HG03025 (cell line): ENCODE data around the gene CDH22.

Experiments used
- ATAC-seq: cut with Tn5 transposase; IDR thresholded peaks from one replicate; pipeline ENCODE4 v1.9.1; 2021; ENCODE audit warnings: mild to moderate bottlenecking, moderate library complexity; ENCODE audit not compliant: unreplicated experiment, low FRiP score

CDH22 gene

DNA sequence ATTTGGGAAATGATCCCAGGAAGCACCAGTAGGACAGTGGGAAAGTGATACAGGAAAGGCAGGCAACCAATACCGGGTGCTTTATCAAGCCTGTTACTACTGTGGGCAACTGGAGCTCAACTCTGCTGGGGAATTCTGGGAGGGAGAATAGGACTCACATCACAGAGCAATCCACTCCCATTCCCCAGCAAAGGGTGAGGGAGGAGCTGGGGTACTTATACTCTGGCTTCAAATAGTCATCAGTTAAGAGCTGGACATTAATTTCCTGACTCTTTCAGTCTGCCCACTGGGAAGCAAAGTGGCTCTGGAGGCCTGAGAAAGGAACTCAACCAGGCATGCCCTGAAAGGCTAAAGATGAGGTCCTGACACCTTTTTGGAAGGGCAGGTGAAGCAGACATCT is 17.5 kb upstream of the CDH22 start:
- ATAC-seq, result no peak

DNA sequence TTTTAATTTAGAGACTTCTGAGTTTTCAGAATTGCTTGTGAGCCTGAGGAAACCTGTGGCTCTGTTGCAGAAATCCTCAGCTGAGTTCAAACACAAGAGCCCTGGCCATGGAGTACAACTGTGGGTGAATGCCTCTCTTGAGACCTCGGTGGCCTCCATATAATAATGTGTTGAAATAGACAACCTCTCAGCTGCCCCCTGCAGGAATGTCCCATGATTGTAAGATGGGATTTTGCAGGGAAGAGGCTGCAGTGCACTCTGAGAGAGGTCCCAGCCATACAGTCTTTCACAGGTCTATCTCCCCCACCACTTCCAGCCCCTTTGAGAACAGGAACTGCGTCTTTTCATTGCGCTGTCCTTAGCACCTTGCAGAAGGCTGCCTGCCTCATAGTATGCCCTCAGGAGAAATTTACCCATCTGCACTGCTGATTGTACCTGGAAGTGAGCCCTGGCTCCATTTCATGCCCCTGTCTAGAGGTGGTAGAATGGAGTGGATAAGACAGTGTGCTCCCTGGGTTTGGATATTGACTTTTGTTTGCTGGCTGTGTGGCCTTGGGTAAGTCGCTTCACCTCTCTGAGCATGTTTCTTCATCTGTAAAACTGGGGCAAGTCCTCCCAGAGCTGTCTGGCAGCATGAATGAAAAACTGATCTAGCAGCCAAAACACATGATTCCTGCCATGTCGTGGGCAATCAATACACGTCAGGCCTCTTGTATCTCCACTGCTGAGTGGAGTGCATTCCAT is 16.8 kb upstream of the CDH22 start:
- no peak for ATAC-seq

DNA sequence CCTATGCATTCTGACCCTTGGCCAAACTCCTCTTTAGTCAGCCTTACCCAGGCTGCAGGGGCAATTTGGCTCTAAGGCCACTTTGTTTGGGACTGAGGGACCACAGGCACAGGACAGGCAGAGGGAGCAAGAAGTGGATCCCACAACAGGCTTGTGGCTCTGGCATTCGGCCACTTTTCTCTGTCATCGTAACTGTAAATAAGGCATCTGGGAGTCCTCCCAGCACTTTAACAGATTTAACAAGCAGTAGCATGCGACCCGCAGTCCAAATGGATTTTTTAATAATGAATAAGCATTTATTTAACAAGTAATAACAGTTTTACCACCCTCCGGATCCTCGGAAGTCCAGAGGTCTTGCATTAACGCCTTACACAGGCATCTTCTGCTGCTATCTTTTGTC is 16.1 kb upstream of the CDH22 start:
- no peak for ATAC-seq

DNA sequence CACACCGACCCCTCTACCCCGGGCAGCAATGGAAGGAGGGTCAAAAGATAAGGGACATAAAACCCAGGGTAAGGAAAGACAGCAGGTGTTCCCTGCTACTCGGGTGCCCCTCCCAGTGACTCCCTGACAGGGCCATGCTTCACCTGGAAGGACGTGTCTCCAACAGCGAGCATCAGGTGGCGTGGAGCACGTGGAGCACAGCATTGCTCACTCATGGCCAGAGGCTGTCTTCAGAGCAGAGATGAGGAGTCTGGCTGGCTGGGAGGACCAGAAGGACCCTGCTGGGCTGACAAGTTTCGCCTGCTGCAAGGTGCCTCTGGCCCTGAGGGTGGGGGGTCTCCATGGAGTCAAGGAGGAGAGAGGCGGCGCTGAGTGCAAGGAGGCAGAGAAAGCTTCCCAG is 15.3 kb upstream of the CDH22 start:
- no peak for ATAC-seq

DNA sequence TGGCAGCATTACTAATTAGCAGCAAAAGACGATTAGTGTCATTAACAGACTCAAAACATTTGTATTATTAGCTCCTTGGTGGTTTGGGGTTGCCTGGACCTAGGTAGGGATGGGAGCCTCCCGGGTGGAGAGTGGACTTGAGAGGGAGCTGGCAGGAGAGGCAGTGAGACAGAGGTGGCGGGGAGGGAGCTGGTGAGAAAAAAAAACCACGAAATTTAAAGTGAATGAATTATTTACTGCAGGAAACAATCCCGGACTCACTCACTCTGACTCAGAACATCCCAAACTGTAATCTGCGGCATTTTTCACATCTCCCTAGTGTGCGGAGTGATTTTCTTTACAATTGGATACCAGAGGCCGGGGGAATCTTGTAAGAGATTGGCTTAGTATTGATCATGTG is 14.3 kb upstream of the CDH22 start:
- ATAC-seq, result no peak

DNA sequence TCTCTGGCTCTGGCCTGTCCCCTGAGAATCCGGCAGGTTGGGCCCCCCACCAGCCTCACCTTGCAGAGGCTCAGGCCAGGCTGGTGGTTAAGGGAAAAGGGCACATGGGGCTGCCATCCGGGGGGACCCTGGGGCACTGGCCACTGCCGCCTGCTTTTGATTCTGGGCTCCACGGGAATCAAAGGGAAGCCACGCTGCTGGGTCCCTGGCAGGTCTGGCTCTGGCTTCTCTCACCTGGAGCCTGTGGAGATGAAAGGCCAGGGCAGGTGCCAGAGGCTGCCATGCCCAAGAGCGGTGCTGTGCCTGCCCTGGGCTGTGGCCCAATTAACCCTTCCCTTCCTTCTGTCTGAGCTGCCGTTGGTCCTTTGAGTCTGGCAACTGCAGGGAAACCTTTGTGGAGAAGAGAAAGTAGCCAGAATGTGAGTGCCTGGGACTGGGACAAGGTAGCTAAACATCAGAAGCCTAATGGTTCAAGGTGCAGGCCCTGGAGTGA is 9.4 kb upstream of the CDH22 start:
- no peak for ATAC-seq

DNA sequence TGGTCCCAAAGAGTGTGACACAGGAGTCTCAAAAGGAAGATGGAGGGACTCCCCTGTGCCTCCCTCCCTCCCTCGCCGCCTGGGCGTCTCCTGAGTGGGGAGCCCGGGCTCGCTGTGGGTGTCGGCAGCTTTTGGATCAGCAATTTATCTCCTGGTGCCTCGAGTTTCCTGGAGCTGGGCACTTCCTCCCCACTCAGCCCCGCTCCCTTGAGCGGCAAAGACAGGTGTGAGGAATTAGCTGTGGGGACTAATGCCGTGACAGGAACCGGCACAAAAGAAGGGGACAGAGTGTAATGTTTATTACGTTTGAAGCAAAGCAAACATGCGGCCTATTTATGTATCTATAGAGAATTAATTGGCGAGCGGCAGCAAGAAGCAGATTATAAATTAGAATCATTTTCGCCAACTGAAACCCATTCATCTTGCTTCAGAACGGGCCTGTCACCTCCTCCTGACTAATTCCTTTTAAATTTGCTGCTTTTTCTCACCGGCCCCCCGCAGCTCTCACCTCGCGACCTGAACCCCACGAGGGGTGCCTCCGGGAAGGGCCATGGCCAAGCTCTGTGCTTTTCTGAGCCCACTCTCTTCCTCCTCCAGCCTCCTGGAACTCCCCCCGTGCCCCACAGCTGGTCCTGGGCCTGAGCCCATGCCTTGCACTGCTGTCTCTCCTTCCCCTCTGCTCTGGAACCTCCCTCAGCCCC is 8.8 kb upstream of the CDH22 start:
- no peak for ATAC-seq

DNA sequence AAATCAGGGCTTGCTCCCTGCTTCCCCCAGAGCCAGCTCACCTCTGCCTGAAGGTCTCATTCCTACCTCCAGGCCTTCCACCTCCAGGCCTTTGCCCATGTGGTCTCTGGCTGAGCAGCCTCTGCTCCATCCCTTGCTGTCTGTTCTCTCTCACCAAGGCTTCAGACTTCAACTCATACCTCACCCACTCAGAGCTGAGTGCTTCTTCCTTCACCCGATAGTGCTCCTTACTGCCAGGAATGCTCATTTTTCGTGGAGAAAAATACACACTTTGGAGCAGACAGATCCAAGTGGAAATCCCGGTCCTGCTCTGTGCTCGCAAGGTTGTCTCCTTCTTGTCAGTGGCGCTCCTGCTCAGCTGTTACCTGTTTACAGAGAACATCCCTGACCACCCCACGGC is 7.0 kb upstream of the CDH22 start:
- ATAC-seq, result no peak

DNA sequence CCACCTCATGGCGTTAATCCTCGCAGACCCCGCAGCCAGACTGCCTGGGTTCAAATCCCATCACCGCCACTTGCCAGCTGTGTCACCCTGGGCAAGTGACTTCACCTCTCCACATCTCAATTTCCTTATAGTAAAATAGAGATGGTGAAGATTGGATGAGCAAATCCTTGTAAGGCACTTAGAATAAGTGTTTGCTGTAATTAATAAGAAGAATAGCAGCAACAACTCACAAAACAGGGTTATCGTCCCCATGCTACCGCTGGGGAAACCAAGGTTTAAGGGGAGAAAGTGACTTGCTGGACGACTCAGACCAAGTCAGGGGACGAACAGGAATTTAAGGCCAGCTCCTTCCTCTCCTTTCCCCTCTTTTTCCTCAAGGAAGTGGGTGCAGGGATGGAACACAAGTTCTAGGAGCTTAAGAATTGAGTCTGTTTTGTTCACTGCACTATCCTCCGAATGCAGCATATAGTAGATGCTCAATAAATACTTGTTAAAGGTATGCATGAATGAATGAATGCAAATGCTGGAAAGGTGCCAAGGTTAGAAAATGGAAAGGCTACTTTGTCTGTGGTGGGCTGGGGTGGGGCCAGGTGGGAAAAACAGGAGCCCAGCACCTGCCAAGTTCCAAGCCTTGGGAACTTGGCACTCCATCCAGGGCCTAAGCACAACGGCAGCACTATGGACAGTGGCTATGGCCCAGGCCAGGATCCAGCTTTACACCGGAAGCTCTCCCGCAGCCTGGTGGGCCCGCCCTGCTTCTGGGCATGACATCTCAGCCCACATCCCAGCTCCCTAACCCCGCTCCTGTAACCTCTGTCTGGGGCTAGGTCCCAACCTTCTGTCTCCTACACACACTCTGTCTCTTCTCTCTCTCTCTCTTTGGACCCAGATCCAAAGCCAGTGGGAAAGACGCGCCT is 4.9 kb upstream of the CDH22 start:
- no peak for ATAC-seq

DNA sequence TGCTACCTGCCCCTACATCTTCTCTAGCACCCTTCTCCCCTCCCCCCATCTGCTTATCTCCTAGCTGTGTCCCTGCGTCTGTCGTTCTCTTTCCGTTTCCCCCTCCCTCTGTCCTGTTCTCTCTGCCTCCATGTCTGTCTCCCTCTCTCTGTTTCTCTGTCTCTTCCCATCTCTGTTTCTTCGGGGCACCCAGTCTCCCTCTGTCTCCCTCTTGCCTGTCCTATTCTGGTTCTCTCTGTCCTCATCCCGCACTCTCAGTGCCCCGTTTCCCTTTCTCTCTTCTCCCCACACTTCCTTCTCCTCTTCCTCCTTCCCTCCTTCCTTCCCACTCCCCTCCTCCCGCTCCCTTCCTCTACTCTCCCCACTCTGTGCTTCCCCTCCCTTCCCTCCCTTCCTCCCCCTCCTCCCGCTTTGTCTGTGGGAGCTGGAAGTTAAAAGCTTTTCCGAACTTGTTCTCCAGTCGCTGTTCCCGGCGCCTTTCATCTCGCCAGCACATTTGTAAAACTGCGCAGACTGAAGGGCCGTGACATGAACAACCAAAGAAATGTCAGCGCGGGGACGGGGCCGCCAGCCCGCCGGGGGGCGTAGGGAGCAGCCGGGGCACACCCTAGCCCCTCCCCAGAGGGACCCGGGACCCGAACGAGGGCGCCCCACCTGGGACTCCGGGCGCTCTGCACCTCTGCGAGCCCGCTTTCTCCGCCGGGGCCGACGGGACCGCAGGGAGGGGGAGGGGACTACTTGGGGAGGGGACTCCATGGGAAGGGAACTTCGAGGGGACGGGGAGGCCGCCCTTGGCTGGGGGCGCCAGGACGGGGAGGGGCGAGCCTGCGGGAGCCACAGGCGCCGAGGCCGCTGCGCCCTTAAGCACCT is 4.0 kb upstream of the CDH22 start:
- no peak for ATAC-seq

DNA sequence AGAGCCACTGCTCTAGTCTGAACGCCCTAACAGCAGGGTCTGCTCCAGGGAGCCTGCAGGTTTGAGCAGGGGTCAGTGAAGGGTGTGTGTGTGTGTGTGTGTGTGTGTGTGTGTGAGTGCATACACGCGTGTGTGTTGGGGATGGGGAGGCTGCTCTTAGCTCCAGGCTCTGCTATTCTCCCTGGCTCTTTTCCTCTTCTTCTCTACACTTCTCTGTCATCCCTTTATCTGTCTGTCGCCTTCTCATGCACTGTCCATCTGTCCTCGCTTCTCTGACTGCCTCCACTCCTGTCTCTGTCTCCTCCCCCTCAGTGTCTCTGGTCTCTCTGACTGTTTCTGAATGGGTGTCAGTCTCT is 3.4 kb upstream of the CDH22 start:
- no peak for ATAC-seq

DNA sequence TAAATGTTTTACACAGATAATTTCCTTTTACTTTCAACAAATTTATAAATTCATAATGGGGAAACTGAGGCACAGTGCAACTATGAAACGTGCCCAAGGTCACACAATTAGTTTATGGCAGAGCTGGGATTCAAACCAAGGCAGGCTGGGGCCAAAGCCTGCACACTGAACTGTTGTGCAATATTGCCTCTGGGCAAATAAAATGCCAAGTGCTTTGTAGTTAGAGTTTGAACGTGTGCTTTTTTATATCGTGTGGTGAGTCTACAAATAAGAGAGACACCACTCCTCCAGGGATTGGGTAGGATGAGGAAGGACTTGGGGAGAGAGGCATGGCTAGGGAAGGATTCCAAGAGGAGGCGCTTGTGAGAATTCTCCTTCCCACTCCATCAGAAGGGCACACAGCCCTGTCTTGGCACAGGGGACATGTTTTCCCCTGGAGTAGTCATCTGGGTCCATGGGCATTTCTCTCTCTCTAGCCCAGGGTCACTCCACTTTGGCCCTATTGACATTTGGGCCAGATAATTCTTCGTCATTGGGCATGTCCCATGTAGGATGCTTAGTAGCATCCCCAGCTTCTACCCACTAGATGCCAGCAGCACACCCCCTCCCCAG is 2.8 kb upstream of the CDH22 start:
- no peak for ATAC-seq

DNA sequence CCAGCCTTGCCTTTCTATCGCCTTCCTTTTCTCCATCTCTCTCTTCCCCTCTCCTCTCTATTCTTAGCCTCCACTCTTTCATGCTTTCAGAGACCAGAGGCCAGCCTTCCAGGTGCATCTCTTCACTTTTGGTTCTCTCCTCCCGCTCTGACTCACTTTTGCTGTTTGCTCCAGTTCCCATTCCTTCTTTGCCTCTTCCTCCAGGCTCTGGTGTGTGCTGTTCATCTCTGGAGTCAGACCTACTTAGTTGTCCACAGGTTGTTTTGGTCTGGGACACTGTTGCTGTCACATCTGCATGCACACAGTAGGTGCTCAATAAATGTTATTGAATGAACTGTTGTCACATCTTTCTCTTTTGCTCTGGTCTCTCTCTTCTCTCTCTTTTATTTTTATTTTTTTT is 1.6 kb upstream of the CDH22 start:
- ATAC-seq, result no peak

DNA sequence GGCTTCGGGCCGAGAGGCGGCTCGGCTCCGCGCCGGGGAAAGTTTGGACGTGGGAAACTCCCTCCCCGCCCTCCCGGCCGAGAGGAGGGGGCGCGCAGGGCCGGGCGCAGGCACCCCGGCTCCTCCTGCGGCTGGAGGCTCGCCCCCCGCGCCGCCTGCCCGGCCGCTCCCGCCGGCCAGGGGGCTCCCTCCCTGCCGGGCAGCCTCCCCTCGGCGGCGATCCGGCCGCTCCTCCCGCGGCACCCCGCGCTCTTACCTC is 370 bp downstream of the CDH22 start:
- ATAC-seq, result no peak

DNA sequence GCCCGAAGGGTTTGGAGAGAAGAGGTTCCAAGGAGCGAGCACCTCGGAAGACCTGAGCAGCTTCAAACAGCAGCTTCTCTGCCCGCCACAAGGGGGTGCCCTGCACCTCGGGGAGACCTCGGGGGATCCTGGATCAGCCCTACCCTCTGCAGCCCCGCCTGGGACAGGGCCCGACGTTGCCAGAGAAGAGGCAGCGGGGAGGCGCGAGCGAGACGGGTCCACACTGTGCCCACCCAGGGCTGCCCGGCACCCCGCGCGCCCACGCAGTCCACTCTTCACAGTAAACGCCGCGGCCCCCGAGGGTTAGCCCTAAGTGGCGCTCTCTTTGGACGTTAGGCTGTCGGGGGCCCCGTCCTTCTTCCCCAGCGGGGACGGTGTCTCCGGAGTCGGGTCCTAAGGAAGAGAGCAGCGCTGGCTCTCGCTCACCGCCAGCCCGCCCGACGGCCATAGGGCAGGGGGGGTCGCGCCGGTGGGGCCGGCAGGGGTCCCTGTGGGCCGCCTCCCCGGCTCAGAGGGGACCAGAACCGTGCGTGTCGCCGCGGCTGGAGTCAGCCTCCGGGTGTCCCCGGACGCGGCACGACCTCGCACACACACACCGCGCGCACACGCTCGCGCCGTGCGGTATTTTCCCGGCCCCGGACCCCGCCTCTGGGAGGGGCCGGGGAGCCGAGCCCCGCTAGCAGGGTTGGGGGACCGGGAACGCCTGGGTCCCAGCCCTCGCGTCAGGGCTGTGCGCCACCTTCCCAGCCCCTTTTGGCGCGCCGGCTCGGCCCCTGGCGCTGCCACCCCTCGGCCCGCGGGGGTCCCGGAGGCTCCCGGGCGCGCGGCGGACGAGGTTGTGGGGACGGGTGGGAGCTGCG is 929 bp downstream of the CDH22 start:
- no peak for ATAC-seq

DNA sequence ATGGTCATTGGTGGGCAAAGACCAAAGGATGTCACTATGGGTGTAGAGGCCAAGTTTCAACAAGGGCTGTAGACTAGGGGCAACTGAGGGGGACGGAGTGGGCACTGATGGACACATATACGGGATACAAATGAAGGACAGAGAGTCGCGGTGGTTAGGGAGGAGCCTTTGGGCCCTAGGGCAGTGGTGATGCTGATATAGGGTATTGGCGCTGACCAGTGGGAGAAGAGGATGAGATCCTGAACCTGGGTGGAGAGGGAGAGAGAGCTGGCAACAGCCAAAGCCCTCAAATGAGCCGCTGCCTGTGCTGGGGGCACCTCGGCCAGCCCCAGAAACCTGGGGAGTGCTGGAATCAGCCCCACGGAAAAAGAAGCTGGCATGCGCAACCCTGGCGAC is 1.6 kb downstream of the CDH22 start:
- no peak for ATAC-seq

DNA sequence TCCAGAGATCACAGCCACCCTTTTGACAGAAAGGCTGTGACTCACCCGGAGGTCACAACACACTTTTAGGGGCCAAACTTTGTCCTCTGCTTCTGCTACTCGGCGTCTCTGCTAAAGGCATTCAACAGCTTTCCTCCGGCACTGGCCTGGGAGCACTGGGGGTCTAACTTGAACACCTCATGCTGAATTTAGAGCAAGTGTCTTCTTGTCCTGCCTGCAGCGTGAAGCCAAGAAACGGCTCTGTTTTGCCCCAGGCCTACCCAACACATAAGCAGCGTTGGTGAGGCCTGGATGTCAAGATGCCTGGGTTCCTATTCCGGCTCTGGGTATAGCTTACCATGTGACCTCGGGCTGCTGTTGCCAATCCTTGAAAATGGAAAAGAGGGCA is 2.3 kb downstream of the CDH22 start:
- ATAC-seq, result no peak

DNA sequence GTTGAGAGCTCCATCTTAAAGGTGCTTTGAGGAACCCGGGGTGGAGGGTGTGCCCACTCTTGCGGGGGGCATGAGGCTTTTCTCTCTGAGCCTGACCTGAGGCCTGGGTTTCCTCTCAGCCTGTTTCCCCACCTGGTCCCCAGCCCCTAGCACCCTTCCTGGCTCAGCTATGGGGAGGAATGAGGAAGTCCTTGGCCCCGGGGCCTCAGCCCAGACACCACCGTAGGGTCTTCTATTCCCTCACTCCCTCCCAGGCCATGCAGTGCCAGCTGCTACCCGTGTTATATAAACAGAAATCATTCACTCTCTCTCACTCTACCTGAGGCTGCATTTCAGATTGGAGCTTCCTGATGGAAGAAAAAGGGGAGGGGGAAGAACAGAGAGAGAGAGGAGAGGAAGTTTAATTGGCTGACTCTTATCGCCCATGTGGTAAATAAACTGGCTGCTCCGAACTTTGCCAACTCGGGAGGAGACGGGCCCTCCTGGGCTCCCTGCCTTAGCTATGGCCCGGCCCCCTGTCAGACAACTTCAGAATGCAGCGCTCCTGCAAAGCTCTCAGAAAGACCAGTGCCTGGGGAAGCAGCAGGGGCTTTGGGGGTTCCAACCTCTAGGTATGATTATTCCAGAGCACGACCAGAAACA is 2.8 kb downstream of the CDH22 start:
- ATAC-seq, result no peak

DNA sequence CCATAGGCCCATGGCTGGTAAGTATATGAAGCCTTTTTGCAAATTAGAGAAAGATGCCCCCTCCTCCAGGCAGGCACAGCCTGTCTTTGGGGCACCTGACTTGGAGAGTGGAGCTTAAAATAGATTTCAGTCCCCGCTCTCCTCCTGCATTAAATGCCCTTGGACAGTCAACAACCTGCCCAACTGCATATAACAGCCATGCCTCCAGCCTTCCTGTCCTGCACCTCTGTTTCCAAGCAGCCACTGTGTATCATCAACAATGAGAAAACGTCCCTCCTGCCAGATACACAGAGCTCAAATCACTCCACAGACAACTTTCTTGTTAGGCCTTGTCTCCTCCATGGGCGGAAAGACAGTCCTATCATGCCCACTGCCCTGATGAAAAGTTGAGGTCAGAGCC is 3.4 kb downstream of the CDH22 start:
- no peak for ATAC-seq
